HG03175 (cell line): ENCODE data around the gene CCDC8.
"Not testable (repeated sequence)": the region's sequence is repeated elsewhere in the genome, so short reads cannot be mapped to it uniquely, and the experiment has no call there.

Experiments used
- ATAC-seq: cut with Tn5 transposase; IDR thresholded peaks from one replicate; pipeline ENCODE4 v1.9.1; 2021; ENCODE audit warnings: mild to moderate bottlenecking, moderate library complexity; ENCODE audit not compliant: unreplicated experiment

The CCDC8 gene, protein sequence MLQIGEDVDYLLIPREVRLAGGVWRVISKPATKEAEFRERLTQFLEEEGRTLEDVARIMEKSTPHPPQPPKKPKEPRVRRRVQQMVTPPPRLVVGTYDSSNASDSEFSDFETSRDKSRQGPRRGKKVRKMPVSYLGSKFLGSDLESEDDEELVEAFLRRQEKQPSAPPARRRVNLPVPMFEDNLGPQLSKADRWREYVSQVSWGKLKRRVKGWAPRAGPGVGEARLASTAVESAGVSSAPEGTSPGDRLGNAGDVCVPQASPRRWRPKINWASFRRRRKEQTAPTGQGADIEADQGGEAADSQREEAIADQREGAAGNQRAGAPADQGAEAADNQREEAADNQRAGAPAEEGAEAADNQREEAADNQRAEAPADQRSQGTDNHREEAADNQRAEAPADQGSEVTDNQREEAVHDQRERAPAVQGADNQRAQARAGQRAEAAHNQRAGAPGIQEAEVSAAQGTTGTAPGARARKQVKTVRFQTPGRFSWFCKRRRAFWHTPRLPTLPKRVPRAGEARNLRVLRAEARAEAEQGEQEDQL

DNA sequence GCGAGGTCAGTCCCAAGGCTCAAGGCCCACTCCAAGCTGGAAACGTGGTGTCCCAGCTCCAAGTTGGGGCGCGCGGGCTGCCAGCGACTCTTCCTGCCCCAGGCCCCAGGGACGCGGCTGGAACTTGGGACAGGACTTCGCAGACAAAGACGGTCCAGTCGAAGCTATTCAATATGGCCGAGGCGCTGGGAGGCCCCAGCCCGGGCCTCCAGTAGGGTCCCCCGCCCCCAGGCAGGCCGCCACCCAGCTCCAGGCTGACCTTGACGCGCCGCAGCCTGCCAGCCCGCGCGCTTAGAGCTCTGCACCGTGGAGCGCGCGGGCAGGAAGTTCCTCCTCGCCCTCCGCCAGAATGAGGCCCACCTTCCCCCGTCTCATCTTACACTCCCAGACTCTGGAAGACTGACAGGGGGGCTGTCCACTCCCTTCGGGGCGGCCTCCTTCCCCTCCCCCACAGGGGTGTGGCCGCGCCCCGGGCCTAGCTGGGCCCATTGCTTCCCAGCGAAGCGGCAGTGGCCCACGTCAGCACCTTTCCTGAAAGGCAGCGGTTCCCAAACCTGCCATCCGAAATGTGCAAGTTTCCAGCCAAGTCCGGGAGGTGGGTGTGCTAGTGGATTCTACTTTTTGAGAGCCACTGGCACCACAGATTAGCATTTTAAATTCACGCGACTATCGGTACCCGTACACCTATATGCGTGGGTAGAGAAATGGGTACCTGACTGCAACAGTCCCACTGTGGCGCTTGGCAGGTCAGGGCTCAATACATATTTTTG lies at the start of gene CCDC8:
TSS of gene CCDC8 (minus strand) at position 303 of the 770 bp plus-strand sequence. CDS start 754 bp downstream, outside the sequence.
- no peak for ATAC-seq

DNA sequence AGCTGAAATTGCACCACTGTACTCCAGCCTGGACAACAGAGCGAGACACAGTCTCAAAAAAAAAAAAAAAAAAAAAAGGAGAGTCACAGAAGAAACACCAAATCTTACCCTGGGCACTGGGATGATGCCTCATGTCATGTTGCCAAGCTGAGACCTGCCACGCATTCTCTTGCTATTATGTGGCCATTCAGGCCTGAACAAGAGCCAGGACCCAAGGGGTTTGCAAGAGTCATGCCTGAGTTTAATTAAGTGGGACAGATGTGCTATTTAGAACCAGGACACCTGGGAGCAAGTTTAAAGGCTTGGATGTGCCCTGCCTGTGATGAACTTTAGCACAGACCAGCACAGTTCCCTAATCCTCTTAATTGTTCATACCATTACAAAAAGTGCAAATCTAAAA lies 48.2 kb upstream of the CCDC8 start:
- no peak for ATAC-seq

DNA sequence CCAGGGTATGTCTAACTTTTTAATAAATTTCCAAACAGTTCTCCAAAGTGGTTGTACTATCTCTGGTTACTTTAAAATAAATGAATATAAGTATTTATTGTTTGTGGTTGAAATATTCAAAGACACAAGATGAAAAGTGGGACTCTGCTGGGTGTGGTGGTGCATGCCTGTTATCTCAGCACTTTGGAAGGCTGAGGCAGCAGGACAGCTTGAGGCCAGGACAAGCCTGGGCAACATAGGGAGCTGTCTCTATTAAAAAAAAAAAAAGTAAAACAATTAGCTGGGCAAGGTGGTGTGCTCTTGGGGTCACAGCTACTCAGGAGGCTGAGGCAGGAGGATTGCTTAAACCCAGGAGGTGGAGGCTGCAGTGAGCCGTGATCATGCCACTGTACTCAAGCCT lies 47.6 kb upstream of the CCDC8 start:
- ATAC-seq = no peak

DNA sequence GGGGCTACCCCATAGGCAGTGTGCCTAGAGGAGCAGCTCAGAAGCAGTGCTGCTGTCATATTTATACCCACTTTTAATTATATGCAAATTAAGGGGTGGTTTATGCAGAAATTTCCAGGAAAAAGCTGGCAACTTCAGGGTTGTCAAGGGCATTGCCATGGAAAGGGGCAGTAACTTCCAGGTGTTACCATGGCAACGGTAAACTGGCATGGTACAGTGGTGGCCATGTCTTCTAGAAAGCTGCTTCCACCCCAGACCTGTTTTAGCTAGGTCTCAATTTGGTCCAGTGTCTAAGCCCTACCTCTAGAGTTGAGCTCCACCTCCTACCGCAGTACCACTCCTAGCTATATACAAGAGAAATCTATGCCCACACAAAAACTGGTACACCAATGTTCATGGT lies 46.7 kb upstream of the CCDC8 start:
- ATAC-seq = no peak

DNA sequence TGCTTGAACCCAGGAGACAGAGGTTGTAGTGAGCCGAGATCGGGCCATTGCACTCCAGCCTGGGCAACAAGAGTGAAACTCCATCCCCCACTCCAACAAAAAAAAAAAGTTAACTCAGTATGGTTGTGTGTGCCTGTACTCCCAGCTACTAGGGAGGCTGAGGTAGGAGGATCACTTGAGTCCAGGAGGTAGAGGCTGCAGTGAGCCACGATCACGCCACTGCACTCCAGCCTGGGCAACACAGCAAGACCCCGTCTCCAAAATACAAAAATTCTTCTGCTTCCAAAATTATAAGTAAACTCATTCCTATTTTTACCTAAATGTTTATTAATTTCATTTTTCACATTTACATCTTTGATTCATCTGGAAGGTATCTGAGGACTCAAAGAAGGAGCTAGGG lies 43.6 kb upstream of the CCDC8 start:
- ATAC-seq = no peak

DNA sequence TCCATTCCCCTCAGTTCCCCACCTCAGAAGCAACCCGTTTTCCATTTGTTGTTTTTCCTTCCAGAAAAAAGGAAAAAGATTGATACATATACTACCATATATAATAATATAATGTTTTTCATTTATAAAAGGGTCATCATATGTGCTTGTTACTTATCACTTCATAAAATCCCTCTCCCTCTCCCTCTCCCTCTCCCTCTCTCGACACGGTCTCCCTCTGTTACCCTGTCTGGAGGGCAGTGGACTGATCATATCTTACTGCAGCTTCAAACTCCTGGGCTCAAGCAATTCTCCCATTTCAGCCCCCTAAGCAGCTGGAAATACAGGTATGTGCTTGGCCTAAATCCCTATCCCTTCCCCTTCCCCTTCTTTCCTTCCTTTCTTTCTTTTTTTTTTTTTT lies 40.9 kb upstream of the CCDC8 start:
- ATAC-seq = no peak

DNA sequence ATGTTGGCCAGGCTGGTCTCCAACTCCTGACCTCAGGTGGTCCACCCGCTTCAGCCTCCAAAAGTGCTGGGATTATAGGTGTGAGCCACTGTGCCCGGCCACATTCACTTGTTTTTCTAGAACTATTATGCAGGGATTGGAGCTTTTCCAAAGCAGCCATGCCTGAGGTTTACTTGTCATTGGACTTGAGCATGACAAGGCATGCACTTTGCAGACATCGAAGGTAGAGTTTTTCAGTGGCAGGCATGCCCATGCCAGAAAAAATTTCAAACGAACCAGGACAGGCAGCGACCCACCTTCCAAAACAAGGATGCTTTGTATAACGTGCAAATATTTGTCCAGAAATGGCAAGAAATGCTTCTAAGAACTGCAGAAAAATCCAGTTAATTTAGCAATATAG lies 40.3 kb upstream of the CCDC8 start:
- no peak for ATAC-seq

DNA sequence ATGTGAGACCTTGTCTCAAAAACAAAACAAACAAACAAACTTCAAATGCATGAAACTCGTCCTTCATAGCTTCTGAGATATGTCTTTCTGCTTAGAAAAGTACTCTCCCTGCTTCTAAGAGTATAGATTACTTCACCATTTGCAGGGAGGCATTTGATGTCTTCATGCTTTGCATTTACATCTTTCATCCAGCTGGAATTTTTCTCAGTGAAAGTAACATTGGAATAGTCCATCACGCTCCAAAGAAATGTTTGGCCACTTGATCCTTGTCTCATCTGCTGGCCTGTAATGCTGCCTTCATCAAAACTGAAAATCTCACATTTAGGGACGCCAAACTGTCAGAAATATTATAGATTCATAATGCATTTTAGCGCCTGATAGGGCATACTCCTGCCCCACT lies 38.8 kb upstream of the CCDC8 start:
- no peak for ATAC-seq

DNA sequence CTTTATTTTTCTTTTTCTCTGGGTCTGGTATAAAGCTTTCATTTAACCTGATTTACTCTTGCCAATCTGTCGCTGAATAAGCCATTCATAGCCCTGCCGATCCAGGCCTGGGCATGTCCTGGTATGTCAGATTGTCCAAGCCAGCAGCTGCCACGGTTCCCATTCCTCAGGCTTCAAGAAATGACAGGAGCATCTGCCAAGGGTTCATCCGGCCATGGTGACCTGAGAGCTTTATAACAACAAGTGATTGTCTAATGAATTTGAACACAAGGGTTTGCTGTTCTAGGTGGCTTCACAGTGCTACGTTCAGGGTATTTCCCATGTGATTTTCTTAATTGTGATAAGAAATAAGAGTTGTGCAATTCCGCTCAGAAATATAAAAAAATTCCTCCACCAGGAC lies 38.0 kb upstream of the CCDC8 start:
- ATAC-seq = no peak

DNA sequence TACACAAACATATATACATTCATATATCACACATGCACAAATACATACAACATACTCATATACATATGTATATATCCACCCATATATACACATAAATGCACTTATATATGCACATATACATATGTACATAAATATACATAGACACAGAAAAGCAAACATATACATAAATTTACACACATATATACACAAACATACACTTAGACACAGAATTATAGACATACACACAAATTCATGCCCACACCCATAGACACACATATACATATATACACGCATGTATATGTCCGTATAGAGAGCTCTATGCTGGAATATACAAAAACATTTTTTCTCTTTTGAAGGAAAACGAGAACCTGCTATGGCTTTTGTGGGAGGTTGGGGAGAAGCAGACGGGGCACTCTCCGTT lies 37.4 kb upstream of the CCDC8 start:
- no peak for ATAC-seq

DNA sequence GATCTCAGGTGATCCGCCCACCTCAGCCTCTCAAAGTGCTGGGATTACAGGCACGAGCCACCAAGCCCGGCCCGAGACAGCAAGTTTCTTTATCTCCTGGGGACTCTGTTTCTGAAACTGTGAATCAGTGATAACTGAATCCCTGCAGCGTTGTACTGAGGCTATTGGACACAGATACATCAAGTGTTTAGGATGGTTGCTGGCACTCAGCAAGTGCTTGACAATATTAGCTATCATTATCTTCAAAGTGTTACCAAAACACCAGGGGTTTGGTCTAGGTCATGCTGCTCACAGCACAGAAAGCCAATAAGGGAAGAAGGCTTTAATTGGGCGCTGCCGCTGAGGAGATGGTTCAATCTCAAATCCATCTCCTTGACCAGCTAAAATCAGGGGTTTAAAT lies 35.9 kb upstream of the CCDC8 start:
- ATAC-seq = no peak

DNA sequence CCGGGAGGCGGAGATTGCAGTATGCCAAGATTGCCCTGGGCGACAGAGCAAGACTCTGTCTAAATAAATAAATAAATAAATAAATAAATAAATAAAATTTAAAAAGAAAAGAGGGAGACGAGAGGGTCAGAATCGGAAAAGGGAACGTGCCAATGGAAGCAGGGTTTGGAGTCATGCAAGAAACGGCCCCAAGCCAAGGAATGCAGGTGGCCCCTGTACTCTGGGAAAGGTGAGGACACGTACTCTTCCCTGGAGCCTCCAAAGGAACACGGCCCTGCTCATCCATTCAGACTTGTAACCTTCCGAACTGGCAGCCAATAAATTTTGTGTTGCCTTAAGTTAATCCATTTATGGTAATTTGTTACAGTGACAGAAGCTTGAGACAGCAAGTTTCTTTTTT lies 35.2 kb upstream of the CCDC8 start:
- no peak for ATAC-seq

DNA sequence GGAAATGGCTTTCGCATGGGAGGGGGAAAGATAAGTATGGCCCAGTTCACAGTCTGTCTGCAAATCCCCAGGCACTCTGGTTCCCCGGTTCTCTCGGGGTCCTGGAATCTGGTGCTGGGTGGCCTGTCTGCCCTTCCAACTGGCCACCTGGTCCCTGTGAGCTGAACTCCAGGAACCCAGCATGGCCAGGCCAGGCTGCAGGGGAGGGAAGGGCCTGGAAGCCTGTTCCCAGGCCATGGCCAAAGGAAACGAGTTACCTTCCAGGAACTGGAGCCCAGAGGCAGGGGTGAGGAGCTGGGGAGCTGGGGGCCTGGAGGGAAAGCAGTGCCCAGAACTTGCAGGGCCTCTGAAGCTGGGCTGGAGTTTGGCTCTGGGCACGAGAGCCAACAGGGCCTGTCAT lies 34.5 kb upstream of the CCDC8 start:
- ATAC-seq = no peak

DNA sequence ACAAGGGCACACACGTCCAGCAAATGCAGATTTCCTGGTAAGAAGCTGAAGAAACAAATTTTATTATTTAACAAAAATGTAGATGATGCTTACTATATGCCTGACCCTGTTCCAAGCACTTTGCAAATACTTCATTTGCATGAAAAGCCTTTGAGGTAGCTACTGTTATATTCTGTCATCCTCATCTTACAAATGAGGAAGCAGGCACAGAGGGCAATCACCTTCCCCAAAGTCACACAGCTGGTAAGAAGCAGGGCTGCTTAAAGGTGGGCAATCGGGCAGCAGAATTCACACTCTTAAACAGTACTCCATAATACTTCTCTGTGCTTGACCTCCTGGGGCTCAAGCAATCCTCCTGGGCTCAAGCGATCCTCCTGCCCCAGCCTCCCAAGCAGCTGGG lies 33.6 kb upstream of the CCDC8 start:
- no peak for ATAC-seq

DNA sequence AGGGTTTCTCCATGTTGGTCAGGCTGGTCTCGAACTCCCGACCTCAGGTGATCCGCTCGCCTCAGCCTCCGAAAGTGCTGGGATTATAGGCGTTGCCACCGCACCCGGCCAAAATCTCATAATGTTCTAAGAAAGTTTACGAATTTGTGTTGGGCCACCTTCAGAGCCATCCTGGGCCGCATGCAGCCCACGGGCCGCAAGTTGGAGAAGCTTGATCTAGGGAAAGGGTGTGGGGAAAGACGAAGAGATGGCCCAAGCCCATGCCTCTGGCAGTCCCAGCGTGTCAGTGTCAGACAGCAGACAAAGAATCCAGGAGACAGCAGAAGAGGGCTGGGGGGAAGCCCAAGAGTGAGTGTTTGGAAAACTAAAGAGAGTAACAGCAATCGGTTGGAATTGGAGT lies 32.7 kb upstream of the CCDC8 start:
- no peak for ATAC-seq

DNA sequence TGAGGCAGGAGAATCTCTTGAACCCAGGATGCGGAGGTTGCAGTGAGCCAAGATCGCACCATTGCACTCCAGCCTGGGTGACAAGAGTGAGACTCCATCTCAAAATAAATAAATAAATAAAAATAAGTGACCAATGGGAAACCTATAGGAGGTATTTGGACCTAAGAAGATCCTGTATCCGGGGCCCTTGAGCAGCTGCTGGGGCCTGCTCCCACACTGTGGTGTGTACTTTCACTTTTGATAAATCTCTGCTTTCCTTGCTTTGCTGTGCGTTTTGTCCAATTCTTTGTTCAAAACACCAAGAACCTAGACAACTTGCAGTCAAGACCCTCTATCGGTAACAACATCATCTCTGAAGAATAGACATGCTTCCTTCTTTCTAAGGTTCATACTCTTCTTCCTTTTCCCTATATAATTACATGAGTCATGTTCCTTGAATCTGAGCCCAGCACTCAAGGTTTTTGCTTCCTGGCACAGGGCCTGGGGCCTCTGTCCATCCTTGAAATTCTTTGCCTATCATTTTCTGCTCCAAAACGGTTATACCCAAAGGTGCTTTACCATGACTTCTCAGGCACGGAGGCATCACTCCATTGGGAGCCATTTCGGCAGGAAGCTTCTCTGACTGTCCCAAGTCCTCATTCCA lies 29.6 kb upstream of the CCDC8 start:
- no peak for ATAC-seq

DNA sequence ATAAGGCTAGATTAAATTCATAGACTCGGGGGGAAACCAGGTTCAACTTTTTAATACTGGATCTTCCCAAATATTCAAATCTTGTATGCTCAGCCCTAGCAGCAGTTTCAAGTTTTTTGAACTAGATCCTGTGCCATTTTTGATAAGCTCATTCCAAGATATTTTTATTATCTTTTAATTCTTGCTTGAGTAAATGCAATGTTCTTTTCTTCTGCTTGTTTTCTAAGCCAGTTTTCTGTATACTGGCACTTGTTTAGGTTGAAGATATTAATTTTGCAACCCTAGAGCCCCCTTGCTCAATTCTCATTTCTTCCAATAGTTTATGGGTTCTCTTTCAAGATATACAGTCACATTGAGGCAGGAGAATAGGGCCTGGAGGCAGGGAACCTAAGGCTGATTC lies 28.5 kb upstream of the CCDC8 start:
- no peak for ATAC-seq

DNA sequence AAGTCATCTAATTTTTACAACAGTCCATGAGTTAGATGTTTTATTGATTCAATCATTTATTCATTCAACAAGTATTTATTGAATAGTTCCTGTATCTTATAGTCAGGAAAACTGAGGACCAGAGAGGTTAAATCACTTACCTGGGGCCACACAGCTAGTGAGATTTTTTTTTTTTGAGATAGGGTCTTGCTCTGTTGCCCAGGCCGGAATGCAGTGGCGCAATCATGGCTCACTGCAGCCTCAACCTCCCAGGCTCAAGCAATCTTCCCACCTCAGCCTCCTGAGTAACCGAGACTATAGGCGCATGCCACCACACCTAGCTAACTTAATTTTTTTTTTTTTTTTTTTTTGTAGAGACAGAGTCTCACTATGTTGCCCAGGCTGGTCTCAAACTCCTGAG lies 22.3 kb upstream of the CCDC8 start:
- not testable (repeated sequence) for ATAC-seq

DNA sequence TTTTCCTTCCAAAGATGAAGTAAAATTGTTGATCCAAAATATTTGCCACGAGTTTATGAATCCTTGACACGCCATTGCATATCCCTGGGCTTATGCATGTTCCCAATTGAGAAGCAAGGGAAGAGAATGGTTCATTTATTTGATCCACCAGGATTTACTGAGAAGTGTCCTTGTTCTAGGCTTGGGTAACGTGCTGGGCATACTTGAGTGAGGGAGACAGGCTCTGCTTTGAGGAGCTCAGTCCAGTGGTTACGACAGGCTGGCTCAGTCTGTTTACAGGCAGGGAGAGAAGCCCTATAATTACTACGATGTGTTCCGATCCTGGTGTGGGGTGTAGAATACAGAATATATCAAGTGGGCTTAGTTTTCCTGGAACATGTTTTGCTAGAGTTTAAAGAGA lies 21.6 kb upstream of the CCDC8 start:
- ATAC-seq = no peak

DNA sequence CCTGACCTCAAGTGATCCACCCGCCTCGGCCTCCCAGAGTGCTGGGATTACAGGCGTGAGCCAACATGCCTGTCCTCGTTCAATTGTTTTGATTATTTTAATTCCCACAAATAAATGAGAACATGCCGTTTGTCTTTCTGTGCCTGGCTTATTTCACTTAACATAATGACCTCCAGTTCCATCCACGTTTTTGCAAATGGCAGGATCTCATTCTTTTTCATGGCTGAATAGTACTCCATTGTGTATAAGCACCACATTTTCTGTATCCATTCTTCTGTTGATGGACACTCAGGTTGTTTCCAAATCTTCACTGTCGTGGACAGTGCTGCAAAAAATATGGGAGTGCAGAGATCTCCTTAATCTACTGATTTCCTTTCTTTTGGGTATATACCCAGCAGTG lies 20.1 kb upstream of the CCDC8 start:
- ATAC-seq = not testable (repeated sequence)

DNA sequence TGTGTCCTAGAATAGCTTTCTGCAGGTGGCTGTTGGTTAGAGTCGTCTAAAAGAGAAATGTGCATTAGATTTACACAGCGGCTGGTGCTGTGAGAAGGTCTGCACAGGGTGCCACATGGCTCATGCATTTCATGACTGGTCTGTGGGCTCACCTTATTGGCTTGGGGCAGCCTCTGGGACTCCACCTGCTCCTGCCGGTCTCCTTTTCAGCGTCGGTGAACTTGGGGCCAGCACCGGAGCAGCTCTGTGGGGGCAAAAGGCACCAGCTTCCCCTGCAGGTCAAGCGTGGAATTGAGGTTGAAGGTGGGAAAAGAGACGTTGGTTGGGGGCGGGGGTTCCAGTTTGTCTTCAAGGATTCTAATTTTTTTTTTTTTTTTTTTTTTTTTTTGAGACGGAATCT lies 18.5 kb upstream of the CCDC8 start:
- no peak for ATAC-seq

DNA sequence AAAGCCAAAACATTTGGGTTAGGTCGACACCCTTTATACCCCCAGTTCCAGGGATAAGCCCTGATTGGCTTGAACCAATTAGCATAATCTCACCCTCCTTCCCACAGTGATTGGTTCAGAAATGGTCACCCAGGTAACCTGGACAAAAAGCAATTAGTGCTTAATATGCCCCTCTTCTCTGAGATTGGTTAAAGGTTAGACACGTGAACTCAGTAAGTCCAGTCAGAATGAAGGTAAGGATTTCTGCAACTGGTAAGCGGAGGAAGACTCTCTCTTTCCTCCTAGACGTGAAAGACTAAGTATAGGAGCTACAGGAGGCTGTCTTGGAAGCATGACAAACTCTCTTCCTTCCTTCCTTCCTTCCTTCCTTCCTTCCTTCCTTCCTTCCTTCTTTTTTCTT lies 16.6 kb upstream of the CCDC8 start:
- no peak for ATAC-seq
